Uterus (tissue), 4 donors: Measurements from ENCODE around the gene AXIN1. TPM values are rescaled to one million over a fixed set of nuclear protein-coding genes. Genes with fewer than 3 reads are reported as not detected.

ENCODE experiments used
- DNase-seq, 2 donors: peaks; one replicate each; pipeline ENCODE4 v3.0.0-alpha.2; 2019 to 2020
- H3K27ac ChIP-seq, 2 donors: fragments of 200-600 bp; sonication (generic); 1 replicate in 1 of 2; 2 replicates in 1 of 2; pipeline ENCODE4 v1.5.1; 2016 to 2018
- H3K27me3 ChIP-seq, 2 donors: fragments of 200-600 bp; sonication (generic); one replicate each; pipeline ENCODE4 v1.5.1; 2018 to 2019; ENCODE audit warnings: control low read depth in 1 of 2
- H3K36me3 ChIP-seq, 2 donors: fragments of 200-600 bp; sonication (generic); one replicate each; pipeline ENCODE4 v1.5.1; 2019; ENCODE audit warnings: control low read depth in 1 of 2
- H3K4me1 ChIP-seq, 2 donors: fragments of 200-600 bp; sonication (generic); one replicate each; pipeline ENCODE4 v1.5.1; 2018 to 2019; ENCODE audit warnings: control low read depth in 1 of 2
- H3K4me3 ChIP-seq, 2 donors: fragments of 200-600 bp; sonication (generic); 1 replicate in 1 of 2; 2 replicates in 1 of 2; pipeline ENCODE4 v1.5.1; 2018 to 2019; ENCODE audit warnings: mild to moderate bottlenecking in 1 of 2
- H3K9me3 ChIP-seq, 2 donors: fragments of 200-600 bp; sonication (generic); one replicate each; pipeline ENCODE4 v1.5.1; 2019; ENCODE audit warnings: control low read depth in 1 of 2
- CTCF ChIP-seq, 4 experiments: fragments of 200-600 bp in 2 of 4; fragments of 450-650 bp in 2 of 4; sonication (generic) in 2 of 4; IDR thresholded peaks; one replicate each; pipeline ENCODE4 v1.5.1; 2016 to 2019; ENCODE audit warnings: antibody characterized with exemption in 4 of 4, mild to moderate bottlenecking in 2 of 4, moderate library complexity in 1 of 4
- POLR2A ChIP-seq, 2 donors: fragments of 450-650 bp; IDR thresholded peaks; one replicate each; pipeline ENCODE4 v1.6.1; 2016; ENCODE audit warnings: antibody characterized with exemption in 2 of 2, mild to moderate bottlenecking in 1 of 2, moderate library complexity in 1 of 2
- intact Hi-C: fragments of 100-400 bp; cut with DNase I; formaldehyde crosslinking; loops from one replicate; pipeline ENCODE4 v1.15.1; 2023; ENCODE audit warnings: low total_unique reads
- total RNA-seq, 4 donors: library from RNA; depleted of rRNA in 3 of 4; stranded (reverse); fragments of >200 nt in 3 of 4; gene quantifications; one replicate each; pipeline versions ENCODE4 v1.1.0 to v1.2.4, GENCODE V29; 2014 to 2023
- donor health status: DM: yes; HTN: yes; CAD: no.

Gene AXIN1
- total RNA-seq, 4 donors from 2014 or later, result 6.2 to 23.6 (median 19.9) TPM

DNA sequence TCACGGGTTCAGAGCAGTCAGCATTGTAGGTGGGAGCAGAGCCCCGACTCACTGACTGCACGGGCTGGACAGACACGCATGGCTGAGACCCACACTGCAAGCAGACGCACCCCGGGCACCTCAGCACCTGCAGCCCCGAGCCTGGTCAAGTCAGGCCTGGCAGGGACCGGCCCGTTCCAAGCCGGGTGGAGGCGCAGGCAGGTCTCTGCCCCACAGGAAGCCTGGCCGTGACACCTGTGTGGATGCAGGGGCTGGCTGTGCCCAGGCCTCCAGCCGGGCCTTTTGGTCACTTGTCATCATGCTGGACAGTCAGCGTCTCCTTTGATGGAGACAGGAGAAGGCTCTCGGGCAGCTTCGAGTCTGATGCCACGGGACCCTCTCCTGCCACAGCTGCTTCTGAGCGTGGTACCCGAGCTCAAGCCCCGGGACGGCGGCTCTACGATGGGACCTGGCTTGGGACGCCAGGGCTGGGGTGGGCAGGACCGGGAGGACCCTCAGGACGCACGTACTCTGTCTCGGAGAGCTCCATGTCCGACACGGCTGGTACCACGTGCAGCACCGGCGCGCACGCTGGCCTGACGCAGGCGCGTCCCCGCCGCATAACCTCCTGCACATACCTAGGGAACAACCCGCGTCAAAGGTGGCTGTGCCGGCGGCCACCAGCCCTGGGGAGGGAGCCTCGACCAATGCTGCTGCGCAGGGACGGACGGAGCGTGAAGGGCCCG, 61.7 kb downstream of the AXIN1 start:
- intact Hi-C loops, result no loop called here
- no peak overlapping the region for H3K4me3 ChIP-seq

GRCh38 chr16:290015-290680, 62.4 kb downstream of the AXIN1 start:
- Histone ChIP-seq H3K4me1 (no peaks in the 10 kb centered on the region), H3K27me3 (no peaks in the 10 kb centered on the region), H3K4me3 (no peak overlapping the region), H3K9me3 (no peaks in the 10 kb centered on the region), H3K27ac (no peak overlapping the region), H3K36me3 (no peaks in the 10 kb centered on the region)
- TF ChIP-seq CTCF (IDR thresholded peaks at IDR 0.05), result no peak
- TF ChIP-seq POLR2A (IDR thresholded peaks at IDR 0.05), result no peak
- no peak for DNase-seq
- intact Hi-C loops, result no loop called here

More for the DNA sequence above, 61.7 kb downstream of the AXIN1 start:
- no peak overlapping the region for H3K27ac ChIP-seq
- no peak for DNase-seq
- no peaks in the 10 kb centered on the region for H3K36me3 ChIP-seq
- H3K27me3 ChIP-seq, result no peaks in the 10 kb centered on the region
- no peaks in the 10 kb centered on the region for H3K4me1 ChIP-seq
- no peak for TF ChIP-seq CTCF (IDR thresholded peaks at IDR 0.05)
- TF ChIP-seq POLR2A (IDR thresholded peaks at IDR 0.05), result no peak
- no peaks in the 10 kb centered on the region for H3K9me3 ChIP-seq

- H3K4me1 ChIP-seq, result no peaks in the 10 kb centered on the region
- no peak overlapping the region for H3K27ac ChIP-seq
- TF ChIP-seq CTCF (IDR thresholded peaks at IDR 0.05) (no peak), POLR2A (IDR thresholded peaks at IDR 0.05) (no peak)
- no peaks in the 10 kb centered on the region for H3K36me3 ChIP-seq
- H3K9me3 ChIP-seq, result no peaks in the 10 kb centered on the region
- no peak for DNase-seq
- H3K27me3 ChIP-seq, result no peaks in the 10 kb centered on the region
- intact Hi-C loops, result loop anchor here (10.0 kb wide), 1 partner anchor 55 kb away; no protein-coding TSS in a partner anchor
- H3K4me3 ChIP-seq, result no peak overlapping the region
Observed at GRCh38 chr16:289395-289997, 63.0 kb downstream of the AXIN1 start.

DNA sequence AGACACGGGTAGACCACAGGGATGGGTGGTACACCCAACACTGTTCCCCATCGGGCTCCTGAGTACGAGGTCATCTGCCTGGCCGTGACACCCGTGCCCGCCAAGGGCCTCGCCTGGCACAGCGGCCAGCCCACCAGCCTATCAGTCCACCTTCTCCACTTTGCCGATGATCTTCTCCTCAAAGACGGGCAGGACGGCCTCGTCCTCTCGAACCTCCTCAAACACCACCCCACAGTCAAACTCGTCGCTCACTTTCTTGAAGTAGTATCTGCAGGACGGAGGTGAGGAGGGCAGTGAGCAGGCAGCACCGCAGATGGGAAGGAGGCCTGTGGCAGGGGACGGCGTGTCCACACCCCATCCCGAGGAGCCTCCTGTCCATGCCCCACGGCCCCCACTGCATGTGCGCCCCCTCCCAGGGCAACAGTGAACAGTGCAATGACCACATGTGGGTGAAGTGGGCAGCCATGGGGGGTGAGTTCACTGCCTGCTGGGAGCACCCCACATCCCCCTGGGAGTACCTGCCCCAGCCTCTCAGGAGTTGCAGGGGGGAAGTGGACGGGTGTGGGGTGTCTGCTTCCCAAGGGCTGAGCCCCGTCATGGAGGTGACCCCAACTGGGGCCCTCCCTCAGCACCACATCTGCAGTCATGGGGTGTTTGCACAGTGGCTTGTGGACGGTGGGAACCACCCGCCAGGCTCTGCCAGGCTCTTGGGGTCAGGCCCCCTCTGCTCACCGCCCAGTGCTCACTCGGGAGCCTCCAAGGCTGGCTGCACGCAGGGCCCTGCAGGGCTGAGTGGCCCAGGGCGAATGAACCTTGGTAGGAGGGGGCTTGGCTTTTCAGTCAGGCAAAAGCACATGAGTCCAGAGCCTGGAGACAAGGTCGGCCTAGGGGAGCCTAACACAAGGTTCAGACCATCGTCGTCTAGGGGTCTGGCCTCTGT, 64.3 kb downstream of the AXIN1 start:
- no peaks in the 10 kb centered on the region for H3K36me3 ChIP-seq
- H3K9me3 ChIP-seq, result no peaks in the 10 kb centered on the region
- TF ChIP-seq POLR2A (IDR thresholded peaks at IDR 0.05), result no peak
- no peak for TF ChIP-seq CTCF (IDR thresholded peaks at IDR 0.05)
- no peak for DNase-seq
- intact Hi-C loops, result loop anchor here (10.0 kb wide), 1 partner anchor 57 kb away; no protein-coding TSS in a partner anchor
- no peak overlapping the region for H3K27ac ChIP-seq
- H3K27me3 ChIP-seq, result no peaks in the 10 kb centered on the region
- no peaks in the 10 kb centered on the region for H3K4me1 ChIP-seq
- H3K4me3 ChIP-seq, result no peak overlapping the region
